ENCODE measurements around the gene RAB11FIP3. TPM values are rescaled to one million over a fixed set of nuclear protein-coding genes. Genes with fewer than 3 reads are reported as not detected.

The RAB11FIP3 gene
- total and polyA plus RNA-seq, 9 of the 15 experiments (the other 6 are each of a cell fraction or from before 2014, with no cell fraction given) = 0.46 to 13.1 (median 4.3) TPM

GRCh38 chr16:397736-398332 is 27.6 kb upstream of the RAB11FIP3 start (continued):
- no peak for TF ChIP-seq HNRNPH1 (optimal IDR thresholded peaks at IDR 0.05; ENCODE audit: low read depth, low read length)
- TF ChIP-seq ZFPM2 (CRISPR knock-in tag; IDR thresholded peaks at IDR 0.05) = no peak
- TF ChIP-seq ZMIZ1 (IDR thresholded peaks at IDR 0.05; ENCODE audit: low read depth in 2 of 2, low read length in 2 of 2) = no peak
- no peak for TF ChIP-seq ZNF239 (CRISPR knock-in tag; IDR thresholded peaks at IDR 0.05)
- TF ChIP-seq MYC (IDR thresholded peaks at IDR 0.05; ENCODE audit: low read depth, low read length) = no peak
- no peak for TF ChIP-seq MYC (CRISPR knock-in tag; IDR thresholded peaks at IDR 0.05; ENCODE audit: borderline replicate concordance, low read depth)
- TF ChIP-seq NFIC (IDR thresholded peaks at IDR 0.05) = no peak
- TF ChIP-seq SRF (CRISPR knock-in tag; IDR thresholded peaks at IDR 0.05) = no peak
- no peak for TF ChIP-seq ZNF175 (CRISPR knock-in tag; IDR thresholded peaks at IDR 0.05; ENCODE audit: low read depth)
- peak; percentile 50 to 81 (median 51) for TF ChIP-seq CTCF (IDR thresholded peaks at IDR 0.05 in 2 of 3, conservative IDR thresholded peaks at IDR 0.05 in 1 of 3; ENCODE audit: insufficient read depth in 2 of 3, low read depth in 1 of 3, low read length in 3 of 3)
- TF ChIP-seq ZNF79 (CRISPR knock-in tag; IDR thresholded peaks at IDR 0.05; ENCODE audit: low read depth) = no peak
- no peak for TF ChIP-seq MLX (CRISPR knock-in tag; conservative IDR thresholded peaks at IDR 0.05)
- 0 out of 2 replicates have a peak, but pooled peaks have one; percentile 9 for TF ChIP-seq SMC3 (conservative IDR thresholded peaks at IDR 0.05; ENCODE audit: insufficient read depth, low read depth, low read length)
- no peak; the same call in 1 of the 2 replicates for TF ChIP-seq ZNF740 (CRISPR knock-in tag; IDR thresholded peaks at IDR 0.05)
- TF ChIP-seq ZNF740 (tag; IDR thresholded peaks at IDR 0.05) = peak in 1 of 2 experiments; percentile 95; a peak in 2 of 4 replicates
- no peak for TF ChIP-seq FOSL1 (tag; conservative IDR thresholded peaks at IDR 0.05)
- no peak for TF ChIP-seq HDGF (IDR thresholded peaks at IDR 0.05)
- peak; percentile 15; the same call in 1 of the 2 replicates for TF ChIP-seq ZFX (CRISPR knock-in tag; IDR thresholded peaks at IDR 0.05)
- peak; percentile 94 for TF ChIP-seq VEZF1 (CRISPR knock-in tag; IDR thresholded peaks at IDR 0.05)

Data from K562 (cell line).